ENCODE measurements around the gene CFTR.

The CFTR gene

GRCh38 chr7:117672453-117672852 lies 192.6 kb downstream of the CFTR start:
- no peaks in the 10 kb centered on the region for H3K79me2 ChIP-seq (ENCODE audit: insufficient read depth, low read length)
- H3F3A ChIP-seq (ENCODE audit: low read depth), result no peaks in the 10 kb centered on the region
- H3K27me3 ChIP-seq (ENCODE audit: insufficient read depth, low read length, poor library complexity, severe bottlenecking), result no peaks in the 10 kb centered on the region
- H3K4me1 ChIP-seq (ENCODE audit: insufficient read depth, low read length, poor library complexity, severe bottlenecking), result no peaks in the 10 kb centered on the region
- no peak overlapping the region for H2AFZ ChIP-seq (ENCODE audit: low read length)
- H3K9ac ChIP-seq (ENCODE audit: low read depth, low read length, poor library complexity, severe bottlenecking), result no peak overlapping the region
- H3K9me2 ChIP-seq (replicated peaks; ENCODE audit: low read depth, low read length), result no peaks in the 10 kb centered on the region
- TF ChIP-seq EZH2phosphoT487 (IDR thresholded peaks at IDR 0.05; ENCODE audit: borderline replicate concordance) (no peak), CTCF (conservative IDR thresholded peaks at IDR 0.05; ENCODE audit: low read length) (no peak)
- no peaks in the 10 kb centered on the region for H3K9me3 ChIP-seq (ENCODE audit: insufficient read depth, low read depth, low read length)
- no peaks in the 10 kb centered on the region for H3K36me3 ChIP-seq (ENCODE audit: insufficient read depth, low read length)
- H3K4me3 ChIP-seq (ENCODE audit: low read length, poor library complexity, severe bottlenecking), result no peak overlapping the region
- no peaks in the 10 kb centered on the region for H4K20me1 ChIP-seq (ENCODE audit: insufficient read depth, low read length, poor library complexity, severe bottlenecking)
- H3K4me2 ChIP-seq (ENCODE audit: low read depth, low read length, poor library complexity, severe bottlenecking), result no peak overlapping the region

- H2AFZ ChIP-seq (ENCODE audit: low read length), result no peak overlapping the region
- H4K20me1 ChIP-seq (ENCODE audit: insufficient read depth, low read length, poor library complexity, severe bottlenecking), result no peaks in the 10 kb centered on the region
- H3K4me3 ChIP-seq (ENCODE audit: low read length, poor library complexity, severe bottlenecking), result no peak overlapping the region
- no peaks in the 10 kb centered on the region for H3K9me3 ChIP-seq (ENCODE audit: insufficient read depth, low read depth, low read length)
- no peaks in the 10 kb centered on the region for H3K9me2 ChIP-seq (replicated peaks; ENCODE audit: low read depth, low read length)
- H3K36me3 ChIP-seq (ENCODE audit: insufficient read depth, low read length), result no peaks in the 10 kb centered on the region
- H3F3A ChIP-seq (ENCODE audit: low read depth), result no peaks in the 10 kb centered on the region
- H3K4me1 ChIP-seq (ENCODE audit: insufficient read depth, low read length, poor library complexity, severe bottlenecking), result no peaks in the 10 kb centered on the region
- no peaks in the 10 kb centered on the region for H3K79me2 ChIP-seq (ENCODE audit: insufficient read depth, low read length)
- H3K9ac ChIP-seq (ENCODE audit: low read depth, low read length, poor library complexity, severe bottlenecking), result no peak overlapping the region
- no peaks in the 10 kb centered on the region for H3K27me3 ChIP-seq (ENCODE audit: insufficient read depth, low read length, poor library complexity, severe bottlenecking)
- H3K4me2 ChIP-seq (ENCODE audit: low read depth, low read length, poor library complexity, severe bottlenecking), result no peak overlapping the region
- no peak for TF ChIP-seq EZH2phosphoT487 (IDR thresholded peaks at IDR 0.05; ENCODE audit: borderline replicate concordance)
- TF ChIP-seq CTCF (conservative IDR thresholded peaks at IDR 0.05; ENCODE audit: low read length), result no peak
These were observed 193.5 kb downstream of the CFTR start for GRCh38 chr7:117673367-117673766.

- no peaks in the 10 kb centered on the region for H3K9me3 ChIP-seq (ENCODE audit: insufficient read depth, low read depth, low read length)
- H3K4me2 ChIP-seq (ENCODE audit: low read depth, low read length, poor library complexity, severe bottlenecking), result no peak overlapping the region
- no peaks in the 10 kb centered on the region for H3K9me2 ChIP-seq (replicated peaks; ENCODE audit: low read depth, low read length)
- no peaks in the 10 kb centered on the region for H3F3A ChIP-seq (ENCODE audit: low read depth)
- H3K4me1 ChIP-seq (ENCODE audit: insufficient read depth, low read length, poor library complexity, severe bottlenecking), result no peaks in the 10 kb centered on the region
- H2AFZ ChIP-seq (ENCODE audit: low read length), result 0 out of 2 replicates have a peak overlapping the region, but pooled peaks have one; percentile 34
- H3K36me3 ChIP-seq (ENCODE audit: insufficient read depth, low read length), result no peaks in the 10 kb centered on the region
- no peaks in the 10 kb centered on the region for H4K20me1 ChIP-seq (ENCODE audit: insufficient read depth, low read length, poor library complexity, severe bottlenecking)
- H3K27me3 ChIP-seq (ENCODE audit: insufficient read depth, low read length, poor library complexity, severe bottlenecking), result no peaks in the 10 kb centered on the region
- H3K79me2 ChIP-seq (ENCODE audit: insufficient read depth, low read length), result no peaks in the 10 kb centered on the region
- no peak overlapping the region for H3K9ac ChIP-seq (ENCODE audit: low read depth, low read length, poor library complexity, severe bottlenecking)
- no peak for TF ChIP-seq EZH2phosphoT487 (IDR thresholded peaks at IDR 0.05; ENCODE audit: borderline replicate concordance)
- TF ChIP-seq CTCF (conservative IDR thresholded peaks at IDR 0.05; ENCODE audit: low read length), result peak; percentile 62
- no peak overlapping the region for H3K4me3 ChIP-seq (ENCODE audit: low read length, poor library complexity, severe bottlenecking)
These were observed 194.0 kb downstream of the CFTR start for GRCh38 chr7:117673839-117674238.
